Kidney epithelial cell (primary cell): ENCODE measurements around the gene C7orf33. TPM values are rescaled to one million over a fixed set of nuclear protein-coding genes. Genes with fewer than 3 reads are reported as not detected.

Experiments
- DNase-seq: peaks from one replicate; pipeline ENCODE4 v3.0.0-alpha.2; 2010; ENCODE audit warnings: low read depth
- H3K27me3 ChIP-seq: 2 replicates; pipeline ENCODE4 v1.6.0; 2011; ENCODE audit warnings: low read length; ENCODE audit not compliant: control insufficient read depth, insufficient read depth
- H3K36me3 ChIP-seq: 2 replicates; pipeline ENCODE4 v1.5.1; 2011; ENCODE audit warnings: low read length; ENCODE audit not compliant: control insufficient read depth, insufficient read depth
- H3K4me3 ChIP-seq: 2 replicates; pipeline ENCODE4 v1.5.1; 2011; ENCODE audit warnings: low read depth, mild to moderate bottlenecking, control low read depth, low read length
- total RNA-seq: library from RNA; depleted of rRNA; stranded (reverse); fragments of >200 nt; gene quantifications from 2 replicates; pipeline ENCODE4 v1.2.3, GENCODE V29; 2015
- TF ChIP-seq, protein P1 (sequence below): IDR thresholded peaks from 2 replicates; pipeline ENCODE4 v1.5.1; 2011; ENCODE audit warnings: mild to moderate bottlenecking, moderate library complexity, low read length, control low read depth, inconsistent platforms; ENCODE audit not compliant: insufficient read depth, poor library complexity, severe bottlenecking

C7orf33 gene
- total RNA-seq, 1 donor from 2014 or later: not detected

DNA sequence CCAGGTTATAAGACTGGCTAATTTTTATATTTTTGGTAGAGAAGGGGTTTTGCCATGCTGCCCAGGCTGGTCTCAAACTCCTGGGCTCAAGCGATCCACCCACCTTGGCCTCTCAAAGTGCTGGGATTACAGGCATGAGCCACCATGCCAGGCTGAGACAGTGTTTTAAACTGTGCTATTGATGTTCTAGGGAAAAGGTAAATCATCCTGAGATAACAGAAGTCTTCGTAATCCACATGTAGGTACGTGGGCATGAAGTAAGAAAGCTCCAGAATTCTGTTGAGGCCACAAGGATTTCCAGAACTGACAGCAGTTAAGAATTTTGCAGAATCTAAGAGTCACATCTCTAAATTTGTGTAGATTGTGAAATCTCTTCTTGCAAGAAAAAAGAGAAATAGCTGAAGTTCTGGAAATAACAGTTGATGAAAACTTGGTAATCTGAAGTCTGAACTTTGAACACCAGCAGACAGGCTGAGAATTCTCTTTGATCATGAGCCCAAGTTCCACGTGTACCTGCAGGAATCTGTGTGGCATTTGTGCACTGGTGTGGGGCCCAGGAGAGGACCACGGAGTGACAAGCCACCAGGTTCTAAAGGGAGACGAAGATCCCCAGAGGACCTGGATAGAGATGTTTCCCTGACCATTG is 24.6 kb downstream of the C7orf33 start:
- Histone ChIP-seq H3K4me3 (no peak overlapping the region), H3K36me3 (no peaks in the 10 kb centered on the region), H3K27me3 (no peaks in the 10 kb centered on the region)
- TF ChIP-seq, protein P1, sequence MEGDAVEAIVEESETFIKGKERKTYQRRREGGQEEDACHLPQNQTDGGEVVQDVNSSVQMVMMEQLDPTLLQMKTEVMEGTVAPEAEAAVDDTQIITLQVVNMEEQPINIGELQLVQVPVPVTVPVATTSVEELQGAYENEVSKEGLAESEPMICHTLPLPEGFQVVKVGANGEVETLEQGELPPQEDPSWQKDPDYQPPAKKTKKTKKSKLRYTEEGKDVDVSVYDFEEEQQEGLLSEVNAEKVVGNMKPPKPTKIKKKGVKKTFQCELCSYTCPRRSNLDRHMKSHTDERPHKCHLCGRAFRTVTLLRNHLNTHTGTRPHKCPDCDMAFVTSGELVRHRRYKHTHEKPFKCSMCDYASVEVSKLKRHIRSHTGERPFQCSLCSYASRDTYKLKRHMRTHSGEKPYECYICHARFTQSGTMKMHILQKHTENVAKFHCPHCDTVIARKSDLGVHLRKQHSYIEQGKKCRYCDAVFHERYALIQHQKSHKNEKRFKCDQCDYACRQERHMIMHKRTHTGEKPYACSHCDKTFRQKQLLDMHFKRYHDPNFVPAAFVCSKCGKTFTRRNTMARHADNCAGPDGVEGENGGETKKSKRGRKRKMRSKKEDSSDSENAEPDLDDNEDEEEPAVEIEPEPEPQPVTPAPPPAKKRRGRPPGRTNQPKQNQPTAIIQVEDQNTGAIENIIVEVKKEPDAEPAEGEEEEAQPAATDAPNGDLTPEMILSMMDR: no peak
- DNase-seq: no peak

DNA sequence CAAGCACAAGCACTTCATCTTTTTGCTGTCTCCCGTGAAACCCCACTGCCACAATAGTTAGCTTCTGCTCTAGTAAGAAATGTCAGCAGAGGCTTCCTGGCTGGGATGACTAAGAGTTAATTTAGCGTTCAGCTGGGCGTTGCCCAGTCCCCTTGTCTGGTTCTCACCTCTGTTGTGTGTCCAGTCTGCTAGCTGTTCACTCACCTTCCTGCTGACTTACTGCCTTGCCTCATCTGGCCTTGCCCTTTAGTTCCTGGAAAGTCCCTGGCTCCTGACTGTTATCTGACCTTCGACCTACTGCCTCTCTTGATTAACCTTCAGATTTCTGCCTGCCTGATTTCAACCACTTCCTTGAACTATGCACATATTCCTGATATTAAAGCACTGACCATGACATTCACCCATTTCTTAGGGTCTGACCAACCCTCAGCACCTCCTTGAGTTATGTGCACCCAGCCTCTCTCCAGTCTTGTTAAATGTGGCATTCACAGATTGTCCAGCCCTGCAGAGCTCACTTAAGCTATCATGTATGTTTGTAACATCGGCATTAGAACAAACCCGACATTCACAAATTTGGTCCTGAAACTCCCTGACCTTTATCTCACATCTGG is 30.3 kb downstream of the C7orf33 start:
- DNase-seq: no peak
- Histone ChIP-seq H3K36me3 (no peaks in the 10 kb centered on the region), H3K4me3 (no peak overlapping the region), H3K27me3 (no peaks in the 10 kb centered on the region)
- TF ChIP-seq, protein P1: no peak

DNA sequence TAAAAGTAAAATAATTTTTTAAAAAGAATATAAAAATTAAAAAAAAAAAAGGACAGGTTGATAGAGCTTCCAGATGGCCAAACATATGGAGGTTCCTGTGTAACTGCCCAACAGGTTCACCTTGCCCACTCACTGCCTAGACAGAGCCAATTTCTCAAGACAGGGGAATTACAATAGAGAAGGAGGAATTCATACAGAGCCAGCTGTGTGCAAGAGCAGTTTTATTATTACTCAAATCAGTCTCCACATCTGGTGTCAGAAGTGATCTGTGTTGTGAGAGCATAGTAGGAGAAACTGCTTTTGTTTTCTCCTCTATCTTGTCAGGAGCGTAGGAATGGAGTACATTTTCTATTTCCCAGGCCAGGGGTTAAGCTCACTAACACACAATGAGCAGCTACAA is 31.0 kb downstream of the C7orf33 start:
- Histone ChIP-seq H3K27me3 (no peaks in the 10 kb centered on the region), H3K4me3 (no peak overlapping the region), H3K36me3 (no peaks in the 10 kb centered on the region)
- TF ChIP-seq, protein P1: no peak
- DNase-seq: no peak

DNA sequence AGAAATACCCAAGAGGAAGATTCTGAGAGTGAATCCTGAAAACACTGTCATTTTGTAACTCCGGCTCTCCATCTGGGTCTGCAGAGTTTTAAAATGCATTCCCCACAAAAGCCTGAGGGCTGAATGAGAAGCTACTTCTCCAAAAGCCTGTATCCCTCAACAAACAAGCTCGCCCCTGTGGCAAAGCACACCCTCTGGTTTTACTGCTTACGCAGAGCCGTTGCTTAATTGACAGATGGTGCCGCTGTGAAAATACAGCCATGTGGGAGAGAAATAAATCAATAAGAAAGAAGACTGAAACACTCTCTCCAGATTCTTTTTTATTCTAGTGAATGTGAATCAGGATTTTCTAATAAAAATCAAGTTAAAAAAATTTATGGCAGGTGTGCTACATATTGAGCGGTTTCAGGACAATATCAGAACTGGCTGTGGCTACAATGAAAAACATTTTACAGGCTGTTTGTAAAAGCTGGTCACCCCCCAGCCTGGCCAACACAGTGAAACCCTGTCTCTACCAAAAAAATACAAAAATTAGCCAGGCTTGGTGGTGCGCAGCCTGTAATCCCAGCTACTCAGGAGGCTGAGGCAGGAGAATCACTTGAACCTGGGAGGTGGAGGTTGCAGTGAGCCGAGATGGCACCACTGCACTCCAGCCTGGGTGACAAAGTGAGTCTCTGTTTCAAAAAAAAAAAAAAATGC is 32.5 kb downstream of the C7orf33 start:
- TF ChIP-seq, protein P1: no peak
- no peak for DNase-seq

DNA sequence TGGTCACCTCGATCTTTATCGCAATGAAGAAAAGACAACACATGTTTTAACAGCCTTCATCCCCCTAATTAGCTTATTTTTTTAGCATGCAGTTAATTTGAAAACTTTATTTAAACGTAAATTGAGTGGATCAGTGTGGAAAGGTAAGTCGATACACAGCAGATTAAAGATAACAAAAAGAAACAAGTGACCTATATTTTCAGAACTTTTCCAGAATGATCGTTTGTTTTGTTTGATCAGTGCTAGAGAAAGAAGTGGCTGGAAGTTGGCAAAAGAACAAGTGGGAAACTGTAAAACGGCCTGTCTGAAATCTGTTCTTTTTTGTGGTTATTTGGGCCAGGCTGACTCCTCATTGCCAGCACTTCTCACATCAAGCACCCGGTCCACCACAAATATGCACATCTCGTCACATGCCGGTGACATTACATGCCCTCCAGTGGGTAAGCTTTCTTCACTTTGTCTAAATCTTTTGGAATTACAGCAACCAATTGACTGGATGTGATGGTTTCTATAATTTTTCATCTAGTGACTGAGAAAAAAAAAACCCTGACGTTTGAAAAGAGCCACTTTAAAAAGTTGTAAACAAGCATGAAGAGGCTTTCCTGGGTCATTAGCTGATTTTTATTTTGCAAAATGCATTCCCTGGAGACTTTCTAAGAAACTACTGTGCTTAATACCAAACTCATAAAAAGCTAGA is 33.2 kb downstream of the C7orf33 start:
- Histone ChIP-seq H3K27me3 (no peaks in the 10 kb centered on the region), H3K4me3 (no peak overlapping the region), H3K36me3 (no peaks in the 10 kb centered on the region)
- TF ChIP-seq, protein P1: no peak
- DNase-seq: peak; percentile 10

More for the DNA sequence above, 32.5 kb downstream of the C7orf33 start:
- H3K27me3 ChIP-seq: no peaks in the 10 kb centered on the region
- H3K36me3 ChIP-seq: no peaks in the 10 kb centered on the region
- no peak overlapping the region for H3K4me3 ChIP-seq
